Endothelial cell of umbilical vein (primary cell): Measurements from ENCODE around the gene CIAO3.
A peak's percentile ranks its signal among the peaks of the same experiment; 100 is the strongest.

Experiments
- EZH2 ChIP-seq: IDR thresholded peaks from 2 replicates; pipeline ENCODE4 v1.6.1; 2012; ENCODE audit warnings: borderline replicate concordance, low read depth, mild to moderate bottlenecking, moderate library complexity, low read length, inconsistent platforms; ENCODE audit not compliant: severe bottlenecking
- POLR2A ChIP-seq: IDR thresholded peaks from 2 replicates; pipeline ENCODE4 v1.6.1; 2012; ENCODE audit warnings: low read depth, mild to moderate bottlenecking, control low read depth, low read length
- TF ChIP-seq, protein P1 (sequence below), 2 donors: IDR thresholded peaks; 1 replicate in 1 of 2; 2 replicates in 1 of 2; pipeline ENCODE4 v1.5.1; 2011; ENCODE audit warnings: low read length in 2 of 2, mild to moderate bottlenecking in 2 of 2, moderate library complexity in 2 of 2, control low read depth in 1 of 2, inconsistent platforms in 1 of 2, low read depth in 1 of 2; ENCODE audit not compliant: insufficient read depth in 1 of 2; ENCODE audit errors: extremely low read depth in 1 of 2

DNA sequence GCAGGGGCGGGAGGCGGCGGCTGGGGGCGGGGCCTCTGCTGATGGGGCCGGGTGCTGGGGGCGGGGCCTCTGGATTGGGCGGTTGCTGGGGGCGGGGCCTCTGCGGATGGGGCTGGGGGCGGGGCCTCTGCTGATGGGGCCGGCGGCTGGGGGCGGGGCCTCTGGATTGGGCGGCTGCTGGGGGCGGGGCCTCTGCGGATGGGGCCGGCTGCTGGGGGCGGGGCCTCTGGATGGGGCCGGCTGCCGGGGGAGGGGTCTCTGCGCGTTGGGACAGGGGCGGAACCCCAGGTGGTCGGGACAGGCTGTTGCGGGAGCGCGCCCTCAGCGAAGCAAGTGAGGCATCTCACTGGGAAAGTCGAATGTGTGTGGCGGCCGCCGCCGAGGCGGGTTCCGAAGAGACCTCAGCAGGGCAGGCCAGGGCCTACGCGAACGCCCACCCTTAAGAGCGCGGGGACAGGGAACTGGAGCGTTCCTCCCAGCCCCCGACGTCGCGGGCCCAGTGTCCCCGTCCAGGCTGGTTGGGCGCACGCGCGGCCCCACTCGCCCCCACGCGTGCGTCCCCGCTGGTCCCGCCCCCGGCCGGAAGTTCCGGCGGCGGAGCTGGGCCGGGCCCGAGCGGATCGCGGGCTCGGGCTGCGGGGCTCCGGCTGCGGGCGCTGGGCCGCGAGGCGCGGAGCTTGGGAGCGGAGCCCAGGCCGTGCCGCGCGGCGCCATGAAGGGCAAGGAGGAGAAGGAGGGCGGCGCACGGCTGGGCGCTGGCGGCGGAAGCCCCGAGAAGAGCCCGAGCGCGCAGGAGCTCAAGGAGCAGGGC lies 60.8 kb downstream of the CIAO3 start, which contains the start of gene STUB1:
- TF ChIP-seq, protein P1, sequence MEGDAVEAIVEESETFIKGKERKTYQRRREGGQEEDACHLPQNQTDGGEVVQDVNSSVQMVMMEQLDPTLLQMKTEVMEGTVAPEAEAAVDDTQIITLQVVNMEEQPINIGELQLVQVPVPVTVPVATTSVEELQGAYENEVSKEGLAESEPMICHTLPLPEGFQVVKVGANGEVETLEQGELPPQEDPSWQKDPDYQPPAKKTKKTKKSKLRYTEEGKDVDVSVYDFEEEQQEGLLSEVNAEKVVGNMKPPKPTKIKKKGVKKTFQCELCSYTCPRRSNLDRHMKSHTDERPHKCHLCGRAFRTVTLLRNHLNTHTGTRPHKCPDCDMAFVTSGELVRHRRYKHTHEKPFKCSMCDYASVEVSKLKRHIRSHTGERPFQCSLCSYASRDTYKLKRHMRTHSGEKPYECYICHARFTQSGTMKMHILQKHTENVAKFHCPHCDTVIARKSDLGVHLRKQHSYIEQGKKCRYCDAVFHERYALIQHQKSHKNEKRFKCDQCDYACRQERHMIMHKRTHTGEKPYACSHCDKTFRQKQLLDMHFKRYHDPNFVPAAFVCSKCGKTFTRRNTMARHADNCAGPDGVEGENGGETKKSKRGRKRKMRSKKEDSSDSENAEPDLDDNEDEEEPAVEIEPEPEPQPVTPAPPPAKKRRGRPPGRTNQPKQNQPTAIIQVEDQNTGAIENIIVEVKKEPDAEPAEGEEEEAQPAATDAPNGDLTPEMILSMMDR (IDR thresholded peaks at IDR 0.05; ENCODE audit: extremely low read depth in 1 of 2, insufficient read depth in 1 of 2, low read depth in 1 of 2, low read length in 2 of 2): no peak
- peak; percentile 92 for TF ChIP-seq POLR2A
- no peak for TF ChIP-seq EZH2
